Bone marrow (tissue), 2 donors: ENCODE results near the gene HPN.
"Not testable (repeated sequence)": the region's sequence is repeated elsewhere in the genome, so short reads cannot be mapped to it uniquely, and the experiment has no call there.

Experiments used
- DNase-seq, 2 donors: peaks; one replicate each; lab custom pipeline; 2025; lab: John Stamatoyannopoulos, UW

The HPN gene

GRCh38 chr19:35027851-35028599 lies 13.5 kb upstream of the HPN start:
- no peak for DNase-seq

GRCh38 chr19:35028600-35028885 lies 13.0 kb upstream of the HPN start:
- DNase-seq: not testable (repeated sequence)

GRCh38 chr19:35029275-35029736 lies 12.2 kb upstream of the HPN start:
- DNase-seq: not testable (repeated sequence)

- peak in 1 of 2 donors; percentile 70 for DNase-seq
These were observed 11.7 kb upstream of the HPN start for GRCh38 chr19:35029737-35030256.

- DNase-seq: peak in 1 of 2 donors; percentile 70
These were observed 11.1 kb upstream of the HPN start, which contains the start of gene SCN1B for GRCh38 chr19:35030257-35031071. Gene SCN1B, plus strand, starts transcription at chr19:35030470. Its CDS starts 351 bp downstream, at chr19:35030821.

GRCh38 chr19:35031072-35031881 lies 10.2 kb upstream of the HPN start:
- no peak for DNase-seq

- no peak for DNase-seq
These were observed 9.1 kb upstream of the HPN start for GRCh38 chr19:35032356-35032865.

GRCh38 chr19:35033067-35034004 lies 8.2 kb upstream of the HPN start:
- DNase-seq: no peak

- DNase-seq: no peak
These were observed 7.5 kb upstream of the HPN start for GRCh38 chr19:35034005-35034502.

- no peak for DNase-seq
These were observed 6.7 kb upstream of the HPN start for GRCh38 chr19:35034588-35035382.

GRCh38 chr19:35037716-35038622 lies 3.6 kb upstream of the HPN start:
- DNase-seq: peak in 1 of 2 donors; percentile 26

- no peak for DNase-seq
These were observed 2.7 kb upstream of the HPN start for GRCh38 chr19:35038623-35039512.

- no peak for DNase-seq
These were observed 1.4 kb upstream of the HPN start for GRCh38 chr19:35039881-35040825.

- DNase-seq: no peak
These were observed 534 bp upstream of the HPN start for GRCh38 chr19:35040826-35041547.

GRCh38 chr19:35042056-35042730 lies 672 bp downstream of the HPN start:
- DNase-seq: no peak
